HG03095 (cell line): ENCODE results near the gene FMNL2.
"Not testable (repeated sequence)": the region's sequence is repeated elsewhere in the genome, so short reads cannot be mapped to it uniquely, and the experiment has no call there.

Source experiments
- ATAC-seq: cut with Tn5 transposase; IDR thresholded peaks from one replicate; pipeline ENCODE4 v1.9.1; 2021; ENCODE audit warnings: moderate library complexity; ENCODE audit not compliant: unreplicated experiment

FMNL2 gene

DNA sequence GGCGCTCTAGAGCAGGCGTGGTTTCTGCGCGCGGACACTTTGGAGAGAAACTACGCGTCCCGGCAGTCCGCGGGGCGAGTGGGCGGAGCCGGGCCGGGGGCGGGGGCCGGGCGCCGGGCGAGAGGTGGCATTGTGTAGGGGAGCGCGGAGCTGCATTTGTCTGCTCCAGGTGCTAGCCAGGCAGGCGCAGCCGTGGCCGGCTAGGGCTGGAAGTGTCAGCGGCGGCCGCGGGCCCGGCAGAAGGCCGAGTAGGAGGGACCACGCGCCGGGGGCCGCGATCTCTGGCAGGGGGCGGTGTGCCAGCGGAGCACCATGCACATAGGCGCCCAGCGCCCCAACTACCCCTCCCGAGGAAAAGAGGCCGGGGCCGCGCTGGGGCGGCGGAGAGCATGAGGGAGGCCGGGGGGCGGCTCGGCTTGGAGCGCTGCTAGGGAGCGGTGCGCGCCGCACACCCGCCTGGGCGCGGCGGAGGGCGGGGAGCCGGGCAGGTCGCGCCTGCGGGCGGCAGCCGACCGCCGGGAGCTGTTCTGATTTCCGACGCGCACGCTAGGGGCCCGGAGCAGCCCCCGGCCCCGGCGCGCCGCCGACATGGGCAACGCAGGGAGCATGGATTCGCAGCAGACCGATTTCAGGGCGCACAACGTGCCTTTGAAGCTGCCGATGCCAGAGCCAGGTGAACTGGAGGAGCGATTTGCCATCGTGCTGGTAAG, at the start of gene FMNL2:
Gene FMNL2, plus strand, starts transcription at position 159 of the 710 bp plus-strand sequence.
- peak; percentile 91 for ATAC-seq

DNA sequence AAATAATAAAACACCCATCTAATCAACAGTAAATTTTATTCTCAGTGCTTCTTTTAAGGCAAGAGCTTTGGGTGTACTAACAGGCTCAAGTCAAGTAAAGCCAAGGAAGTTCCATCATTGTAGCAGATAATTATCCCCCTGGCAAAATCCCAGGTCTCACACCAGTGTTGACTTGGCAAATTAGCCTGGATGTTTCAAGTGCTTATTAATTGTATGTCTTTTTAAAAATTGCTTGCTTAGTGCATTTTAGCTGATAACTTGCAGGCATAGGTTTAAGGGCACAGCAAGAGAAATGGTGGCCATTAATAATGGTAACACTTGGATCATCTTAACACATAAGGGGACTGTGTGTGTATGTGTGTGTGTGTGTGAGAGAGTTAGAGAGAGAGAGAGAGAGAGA, 42.0 kb upstream of the FMNL2 start:
- ATAC-seq: no peak

DNA sequence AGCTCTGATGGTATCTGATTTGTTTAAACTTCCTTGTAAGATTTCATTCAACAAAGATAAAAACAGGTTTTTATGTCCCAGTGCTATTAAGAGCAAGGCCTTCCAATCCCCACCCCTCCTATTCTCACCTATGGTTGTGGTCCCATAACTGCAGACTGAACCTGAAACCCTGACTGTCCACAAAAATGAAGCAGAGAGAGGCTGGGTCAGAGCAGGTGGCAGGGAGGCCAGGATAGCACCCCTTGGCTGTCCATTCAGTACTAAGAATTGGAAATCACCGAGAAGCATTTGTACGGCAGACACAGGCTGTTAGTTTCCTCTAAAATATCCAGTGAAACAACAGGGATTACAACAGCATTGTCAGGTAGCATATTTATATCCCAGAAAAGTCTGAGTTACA, 37.3 kb upstream of the FMNL2 start:
- ATAC-seq: no peak

DNA sequence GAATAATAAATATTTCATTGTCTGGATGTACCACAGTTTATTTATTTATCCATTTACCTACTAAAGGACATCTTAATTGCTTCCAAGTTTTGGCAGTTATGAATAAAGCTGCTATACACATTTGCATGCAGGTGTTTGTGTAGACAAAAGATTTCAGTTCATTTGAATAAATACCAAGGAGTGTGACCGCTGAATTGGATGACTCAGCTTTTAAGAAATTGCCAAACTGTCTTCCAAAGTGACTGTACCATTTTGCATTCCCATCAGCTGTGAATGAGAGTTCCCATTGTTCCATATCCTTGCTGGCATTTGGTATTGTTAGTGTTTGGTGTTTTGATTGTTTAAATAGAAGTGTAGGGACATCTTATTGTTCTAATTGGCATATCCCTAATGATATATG, 36.2 kb upstream of the FMNL2 start:
- no peak for ATAC-seq

DNA sequence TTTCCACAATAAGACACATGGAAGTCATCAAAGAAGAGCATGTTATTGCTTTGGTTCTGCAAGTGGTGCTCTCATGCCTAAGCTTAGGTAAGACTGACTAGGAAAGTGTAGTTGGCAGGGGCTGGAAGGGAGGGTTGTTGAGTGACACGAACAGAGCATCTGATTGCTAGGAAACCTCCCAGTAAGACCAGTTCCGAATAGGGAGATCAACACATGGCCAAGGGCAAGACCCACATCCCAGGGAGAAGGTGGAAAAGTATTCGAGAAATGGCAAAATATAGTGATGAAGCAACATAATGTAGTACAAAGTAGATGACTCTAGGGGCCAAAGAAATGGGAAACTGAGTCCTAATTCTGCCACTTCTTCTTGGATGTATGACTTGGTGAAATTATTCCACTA, 33.8 kb upstream of the FMNL2 start:
- ATAC-seq: no peak

DNA sequence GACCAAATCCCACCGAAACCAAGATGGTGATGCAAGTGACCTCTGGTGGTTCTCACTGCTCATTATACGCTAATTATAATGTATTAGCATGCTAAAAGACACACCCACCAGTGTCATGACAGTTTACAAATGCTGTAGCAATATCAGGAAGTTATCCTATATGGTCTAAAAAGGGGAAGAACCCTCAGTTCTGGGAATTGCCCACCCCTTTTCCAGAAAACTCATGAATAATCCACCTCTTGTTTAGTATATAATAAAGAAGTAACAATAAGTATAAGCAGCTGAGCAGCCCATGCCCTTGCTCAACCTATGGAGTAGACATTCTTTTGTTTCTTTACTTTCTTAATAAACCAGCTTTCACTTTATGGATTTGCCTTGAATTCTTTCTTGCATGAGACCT, 31.0 kb upstream of the FMNL2 start:
- ATAC-seq: no peak

DNA sequence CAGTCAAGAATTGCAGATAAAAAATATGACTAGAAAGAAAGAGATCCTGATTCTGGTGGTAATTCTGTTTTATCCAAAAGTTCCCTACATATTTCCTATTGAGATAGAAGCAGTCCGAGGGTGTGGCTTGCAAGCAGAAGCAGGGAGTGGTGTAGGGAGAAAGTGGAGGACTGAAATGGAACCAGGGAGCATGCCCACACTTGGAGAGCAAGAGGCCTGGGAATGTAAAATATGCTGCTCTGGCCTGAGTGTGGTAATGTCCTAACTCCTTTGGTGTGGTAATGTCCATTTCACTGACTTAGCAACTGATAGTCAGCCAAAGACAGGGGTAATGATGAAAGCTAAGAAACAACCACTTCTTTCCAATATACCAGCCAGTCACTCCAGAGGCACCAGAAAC, 30.1 kb upstream of the FMNL2 start:
- ATAC-seq: no peak

DNA sequence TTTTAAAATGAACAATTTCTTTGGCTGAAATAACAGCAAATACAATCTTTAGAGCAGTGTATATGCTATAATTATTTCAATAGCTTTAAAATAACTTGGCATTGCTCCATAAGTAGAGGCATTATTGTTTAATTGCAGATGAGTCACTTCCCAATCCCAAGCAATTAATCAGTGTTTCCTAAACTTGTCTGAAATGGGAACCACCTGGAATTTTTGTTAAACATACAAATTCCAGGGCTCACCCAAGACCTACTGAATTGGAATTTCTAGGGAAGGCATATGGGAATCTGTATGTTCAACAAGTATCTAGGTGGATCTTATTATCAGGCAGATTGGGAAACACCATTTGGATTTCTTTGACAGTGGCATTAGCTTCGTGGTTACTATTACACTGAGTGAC, 27.1 kb upstream of the FMNL2 start:
- ATAC-seq: no peak

DNA sequence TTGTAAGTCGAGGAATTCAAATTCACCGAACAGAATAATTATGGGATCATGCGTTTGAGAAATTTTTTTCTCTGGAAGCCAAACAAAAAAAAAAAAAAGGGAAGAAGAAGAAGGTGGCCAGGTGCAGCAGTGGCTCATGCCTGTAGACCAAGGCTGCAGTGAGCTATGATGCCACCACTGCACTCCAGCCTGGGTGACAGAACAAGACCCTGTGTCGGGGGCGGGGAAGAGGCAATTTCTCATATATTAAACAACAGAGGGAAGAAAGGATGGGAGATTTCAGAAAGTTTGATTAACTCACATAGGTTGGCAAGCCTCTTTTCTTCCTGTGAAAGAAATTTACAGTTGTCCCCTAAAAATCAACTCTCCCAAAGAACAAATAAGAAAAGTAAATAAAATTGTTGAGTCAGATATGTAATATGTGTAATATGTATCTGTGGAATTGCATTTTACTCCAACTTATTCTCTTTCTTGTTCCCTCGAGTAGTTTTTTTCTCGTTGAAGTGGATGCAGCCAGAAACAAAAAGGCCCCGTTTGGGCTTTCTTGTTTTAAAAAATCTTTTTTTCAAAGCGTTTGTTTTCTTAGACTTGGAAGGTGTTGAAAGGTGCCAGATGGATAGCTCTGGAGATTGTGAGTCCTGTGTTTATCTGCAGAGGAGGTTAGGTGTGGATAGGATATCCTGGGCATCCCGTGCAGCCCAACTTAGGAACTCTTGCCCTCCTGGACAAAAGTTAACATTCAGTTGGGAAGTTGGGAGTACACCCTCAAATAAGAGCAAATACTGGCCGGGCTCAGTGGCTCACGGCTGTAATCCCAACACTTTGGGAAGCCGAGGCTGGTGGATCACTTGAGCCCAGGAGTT, 25.4 kb upstream of the FMNL2 start:
- no peak for ATAC-seq

DNA sequence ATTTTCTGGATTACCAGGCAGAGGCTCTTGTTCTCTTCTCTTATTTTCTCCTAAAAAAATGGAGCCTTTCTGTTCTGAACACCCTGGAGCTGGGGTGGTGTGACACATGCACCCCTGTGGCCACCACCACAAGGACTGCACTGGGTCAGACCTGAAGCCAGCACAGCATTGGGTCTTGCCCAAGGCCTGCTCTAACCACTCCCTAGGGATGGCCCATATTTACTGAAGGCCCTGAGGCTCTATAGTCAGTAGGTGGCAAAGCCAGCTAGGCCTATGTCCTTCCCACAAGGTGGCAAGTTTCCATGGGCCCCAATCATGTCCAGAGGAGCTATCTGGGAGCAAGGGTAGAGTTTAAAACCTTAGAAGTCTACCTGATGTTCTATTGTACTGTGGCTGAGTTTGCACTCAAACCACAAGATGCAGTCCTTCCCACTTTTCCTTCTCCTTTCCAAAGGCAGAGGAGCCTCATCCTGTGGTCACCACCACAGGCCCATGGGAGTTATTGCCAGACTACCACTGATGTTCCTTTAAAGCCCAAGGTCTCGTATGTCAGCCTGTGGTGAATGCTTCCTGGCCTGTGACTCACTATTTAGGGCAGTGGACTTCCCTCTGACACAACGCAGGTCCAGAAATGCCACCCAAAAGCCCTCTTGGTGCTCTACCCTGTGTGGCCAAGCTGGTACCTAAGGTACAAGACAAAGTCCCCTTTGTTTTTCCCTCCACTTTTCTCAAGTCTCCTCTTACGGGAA, 15.0 kb upstream of the FMNL2 start:
- ATAC-seq: no peak

DNA sequence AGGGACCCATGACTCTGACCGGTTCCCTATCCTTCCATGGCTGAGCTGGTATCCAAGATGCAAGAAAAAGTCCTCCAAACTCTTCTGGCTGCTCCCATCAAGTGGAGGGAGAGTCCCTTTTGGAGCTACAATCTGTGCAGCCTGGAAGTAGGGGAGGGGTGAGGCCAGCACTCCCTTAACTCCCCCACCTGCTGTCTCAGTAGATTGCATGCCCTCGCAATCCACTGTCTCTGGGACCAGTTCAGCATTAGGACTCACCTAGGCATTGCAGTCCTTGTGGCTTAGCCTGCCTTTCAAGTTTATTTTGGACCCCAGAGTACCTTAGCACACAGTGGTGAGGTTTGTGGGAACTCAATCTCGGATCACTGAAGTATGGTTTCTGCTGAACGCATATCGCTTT, 14.2 kb upstream of the FMNL2 start:
- no peak for ATAC-seq

DNA sequence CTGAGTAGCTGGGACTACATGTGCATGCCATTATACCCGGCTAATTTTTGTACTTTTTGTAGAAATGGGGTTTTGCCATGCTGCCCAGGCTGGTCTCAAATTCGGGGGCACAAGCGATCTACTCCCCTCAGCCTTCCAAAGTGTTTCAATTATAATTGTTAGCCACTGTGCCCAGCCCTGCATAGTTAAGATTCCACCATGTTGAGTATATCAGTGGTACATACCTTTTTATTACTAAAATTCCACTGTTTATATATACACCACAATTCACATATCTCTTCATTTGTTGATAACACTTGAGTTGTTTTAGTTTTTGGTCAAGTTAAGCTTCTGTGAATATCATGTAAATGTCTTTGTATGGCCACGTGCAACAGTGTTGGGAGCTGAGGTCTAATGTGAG, 12.8 kb upstream of the FMNL2 start:
- no peak for ATAC-seq

DNA sequence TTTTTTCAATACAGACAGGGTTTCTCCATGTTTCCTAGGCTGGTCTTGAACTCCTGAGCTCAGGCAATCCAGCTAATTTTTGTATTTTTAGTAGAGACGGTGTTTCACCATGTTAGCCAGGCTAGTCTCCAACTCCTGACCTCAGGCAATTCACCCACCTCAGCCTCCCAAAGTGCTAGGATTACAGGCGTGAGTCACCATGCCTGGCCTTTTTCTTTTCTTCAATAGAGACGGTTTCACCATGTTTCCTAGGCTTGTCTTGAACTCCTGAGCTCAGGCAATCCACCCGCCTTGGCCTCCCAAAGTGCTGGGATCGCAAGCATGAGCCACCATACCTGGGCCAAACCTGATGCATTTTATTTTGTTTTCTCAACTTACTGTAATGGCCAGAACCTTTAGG, 9.8 kb upstream of the FMNL2 start:
- not testable (repeated sequence) for ATAC-seq

DNA sequence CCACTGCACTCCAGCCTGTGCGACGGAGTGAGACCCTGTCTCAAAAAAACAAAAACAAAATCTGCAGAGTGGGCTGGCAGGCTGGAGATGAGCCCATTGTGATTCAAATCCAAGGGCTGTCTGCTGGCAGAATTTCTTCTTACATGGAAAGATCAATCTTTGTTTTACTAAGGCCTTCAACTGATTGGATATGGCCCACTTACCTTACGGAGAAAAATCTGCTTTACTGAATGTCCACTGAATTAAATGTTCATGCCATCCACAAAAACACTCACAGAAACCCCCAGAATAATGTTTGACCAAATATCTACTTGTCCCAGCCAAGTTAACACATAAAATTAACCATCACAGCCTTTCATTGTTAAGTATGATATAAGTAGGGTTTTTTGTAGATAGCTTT, 8.3 kb upstream of the FMNL2 start:
- ATAC-seq: no peak

DNA sequence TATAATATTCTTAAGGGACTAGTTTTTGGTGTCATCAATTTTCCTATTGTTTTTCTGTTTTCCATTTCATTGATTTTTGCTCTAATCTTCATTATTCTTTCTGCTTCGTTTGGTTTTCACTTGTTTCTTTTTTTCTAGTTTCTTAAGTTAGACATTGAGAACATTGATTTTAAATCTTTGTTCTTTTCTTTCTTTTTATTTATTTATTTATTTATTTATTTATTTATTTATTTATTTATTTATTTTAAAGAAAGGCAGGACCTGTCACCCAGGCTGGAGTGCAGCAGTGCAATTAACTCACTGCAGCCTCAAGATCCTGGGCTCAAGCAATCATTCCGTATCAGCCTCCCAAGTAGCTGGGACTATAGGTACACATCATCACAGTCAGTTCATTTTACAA, 7.0 kb upstream of the FMNL2 start:
- no peak for ATAC-seq

DNA sequence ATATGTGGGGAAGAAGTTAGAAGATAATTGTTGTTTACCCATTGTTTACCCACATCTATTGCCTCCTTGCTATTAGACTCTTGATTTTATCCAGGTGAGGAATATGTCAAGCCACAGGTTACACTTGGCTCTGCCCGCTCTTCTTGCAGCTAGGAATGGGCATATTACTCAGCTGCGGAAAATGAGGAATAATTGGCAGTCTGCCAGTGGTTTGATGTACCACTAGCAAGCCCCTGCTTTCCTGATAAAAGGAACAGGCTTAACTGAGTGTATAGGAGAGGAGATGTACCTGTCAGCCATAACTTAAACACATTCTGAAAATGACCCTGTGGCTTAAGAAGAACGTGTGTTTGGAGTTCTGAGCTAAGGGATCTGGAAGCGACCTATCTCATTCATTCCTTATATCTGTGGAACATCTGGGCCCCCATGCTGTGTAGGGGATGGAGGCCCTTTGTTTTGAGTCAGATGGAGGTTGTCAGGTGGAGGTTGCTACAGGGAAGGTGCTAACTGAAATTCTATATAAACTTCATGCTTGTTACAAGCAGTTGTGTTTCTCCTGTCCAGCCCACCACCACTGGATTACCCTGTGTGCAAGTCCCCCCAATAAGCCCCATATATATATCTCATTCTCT, 4.6 kb upstream of the FMNL2 start:
- no peak for ATAC-seq

DNA sequence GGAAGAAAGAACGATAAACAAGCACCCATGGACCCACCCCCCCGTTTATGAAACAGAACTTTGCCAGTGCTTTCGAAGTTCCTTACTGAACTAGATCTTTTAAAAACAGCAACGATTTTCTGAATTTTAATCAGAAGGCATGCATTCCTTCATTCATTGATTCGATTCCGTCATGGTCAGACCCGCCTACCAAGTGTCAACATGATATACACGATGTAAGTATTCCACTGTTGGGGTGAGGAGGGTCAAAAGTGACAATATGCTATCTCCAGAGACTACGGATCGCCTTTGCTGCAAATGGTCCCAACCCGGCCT, 316 bp upstream of the FMNL2 start:
- ATAC-seq: no peak

DNA sequence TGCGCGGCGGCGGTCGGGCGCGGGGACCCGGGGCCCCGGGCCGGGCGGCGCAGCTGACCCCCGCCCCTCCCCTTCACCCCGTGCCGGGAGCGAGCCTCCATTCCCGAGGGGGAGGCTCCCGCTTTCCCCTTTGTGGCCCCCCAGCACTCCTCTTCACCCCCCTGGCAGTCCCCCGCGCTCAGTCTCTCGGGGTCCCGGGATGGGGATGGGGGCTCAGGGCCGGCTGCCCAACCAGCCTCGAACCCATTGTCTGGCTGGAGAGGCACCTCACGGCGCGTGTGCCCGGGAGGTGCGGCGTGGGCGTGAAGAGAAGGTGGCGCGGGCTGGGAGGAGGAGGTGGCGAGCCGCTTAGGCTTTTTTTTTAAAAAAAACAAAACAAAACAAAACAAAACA, 748 bp downstream of the FMNL2 start:
- ATAC-seq: peak; percentile 22

DNA sequence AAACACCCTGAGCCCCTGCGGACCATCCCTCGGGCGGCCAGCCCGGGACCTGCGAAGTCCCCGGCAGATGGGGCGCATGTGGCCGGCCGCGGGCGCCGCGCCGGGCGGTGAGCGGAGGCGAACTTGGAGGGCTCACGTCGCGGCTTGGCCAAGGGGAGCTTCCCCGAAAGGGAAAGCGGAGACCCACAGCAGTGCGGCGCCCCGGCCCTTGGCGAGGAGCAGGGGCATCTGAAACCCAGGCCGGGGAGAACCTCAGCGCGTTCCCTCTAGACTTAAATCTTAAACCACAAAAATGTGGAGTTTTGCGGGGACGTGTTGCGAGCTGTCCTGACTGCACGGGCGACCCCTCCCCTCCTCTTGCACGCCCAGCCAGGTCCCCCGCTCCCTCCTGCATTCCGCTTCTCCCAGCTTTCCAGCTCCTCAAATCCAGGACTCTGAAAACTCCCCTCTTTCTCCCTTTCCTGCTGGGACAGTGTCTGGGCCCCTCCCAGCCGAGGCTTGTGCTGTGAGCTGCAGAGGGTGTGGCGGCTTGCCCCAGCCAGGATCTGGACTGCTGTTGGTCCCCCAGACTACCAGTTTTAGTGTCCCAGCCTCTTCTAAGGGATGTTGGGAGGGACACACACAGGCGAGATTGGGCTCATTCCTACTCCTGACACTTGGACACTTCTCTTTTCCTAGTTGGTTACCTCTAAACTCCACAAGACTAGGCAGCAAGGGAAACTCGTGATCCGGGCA, 1.3 kb downstream of the FMNL2 start:
- ATAC-seq: peak; percentile 33

DNA sequence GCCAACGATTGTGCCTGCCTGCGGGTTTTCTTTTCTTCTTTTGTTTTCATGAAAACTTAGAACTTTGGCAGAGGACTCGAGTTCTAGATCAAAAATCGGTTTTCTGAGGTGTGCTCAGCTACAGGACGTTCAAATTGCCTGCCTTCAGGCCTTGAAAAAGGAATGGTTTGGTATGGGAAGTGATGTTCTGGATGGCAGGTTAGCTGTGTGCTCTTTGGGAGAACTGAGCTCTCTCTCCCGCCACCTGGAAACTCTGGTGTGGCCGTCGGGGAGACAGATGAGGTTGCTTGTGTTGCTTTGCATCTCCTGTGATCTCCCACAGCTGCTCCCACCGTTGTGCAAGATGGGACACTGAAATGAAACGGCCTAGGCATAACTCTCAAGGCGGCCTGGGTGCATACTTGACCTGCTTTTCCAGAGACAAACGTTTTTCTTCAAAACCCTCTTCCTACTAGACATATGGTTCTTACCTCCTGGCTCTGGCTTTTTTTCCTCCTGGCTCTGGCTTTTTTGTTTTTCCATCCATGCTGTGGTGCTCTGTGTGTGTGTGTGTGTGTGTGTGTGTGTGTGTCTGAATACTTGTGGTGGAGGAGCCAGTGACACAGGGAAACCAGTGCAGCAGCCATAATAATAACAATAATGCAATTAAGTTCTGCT, 2.0 kb downstream of the FMNL2 start:
- ATAC-seq: no peak
